Measurements from ENCODE around the gene SNX5. TPM values are rescaled to one million over a fixed set of nuclear protein-coding genes. Genes with fewer than 3 reads are reported as not detected.

SNX5 gene
- total and polyA plus RNA-seq, 2 of the 13 experiments (the other 11 are each of a cell fraction or from before 2014, with no cell fraction given): 664 to 1,040 TPM

- peak overlapping the region; percentile 5 to 62 (median 32); a peak in 3 of 6 replicates for H3K4me3 ChIP-seq (replicated peaks in 1 of 3; ENCODE audit: insufficient read depth in 1 of 3, low read depth in 2 of 3, low read length in 3 of 3)
- ATAC-seq (peak; percentile 76), DNase-seq (ENCODE audit: low spot score) (peak; percentile 76), FAIRE-seq (peak; percentile 85)
- H3K9ac ChIP-seq (ENCODE audit: insufficient read depth, low read depth, low read length): peak overlapping the region; percentile 63
- peak overlapping the region; percentile 92 for H2AFZ ChIP-seq (ENCODE audit: low read length)
- in situ Hi-C loops (cut with HindIII; ENCODE audit: extremely low pct_ligation_motif_present, low pct_unique_long_range_greater_than_20kb): loop anchor here (10.0 kb wide), 1 partner anchor 404 kb away; the partner anchor contains the start of gene BFSP1
- POLR2A ChIA-PET: interaction anchor here (0.7 to 3.1 kb wide), 16 partner anchors 17 to 434 kb away, joined by 3 to 21 read pairs (median 4); partner anchors contain the start of genes BFSP1, MGME1, RRBP1 and SNX5
- BruUV-seq (replicated peaks): no TSS peak
- peak overlapping the region; percentile 43 for H3K27ac ChIP-seq (ENCODE audit: extremely low read length, insufficient read depth, low read length)
- WGBS (ENCODE audit: low lambda C conversion rate): 10% methylated on average over 13 of the region's 13 CpGs
- H3K27me3 ChIP-seq (ENCODE audit: control insufficient read depth in 1 of 2, insufficient read depth in 2 of 2, low read length in 2 of 2): peaks cover 6 to 22% of the 10 kb centered on the region in 2 experiments; a peak in 4 of 5 replicates
- H3K36me3 ChIP-seq (replicated peaks in 1 of 2; ENCODE audit: control insufficient read depth in 1 of 2, insufficient read depth in 2 of 2, low read length in 2 of 2): peaks cover 10 to 23% of the 10 kb centered on the region in 2 experiments
- peaks cover 7% of the 10 kb centered on the region; the same call in 1 of the 2 replicates for H4K20me1 ChIP-seq (ENCODE audit: insufficient read depth, low read length)
- H3K4me2 ChIP-seq (ENCODE audit: low read depth, low read length): peak overlapping the region; percentile 95
- intact Hi-C loops (cut with micrococcal nuclease; ENCODE audit: unreplicated experiment): loop anchor here (1.0 to 5.0 kb wide), 6 partner anchors 40 to 435 kb away; partner anchors contain the start of gene RRBP1
- H3K9me3 ChIP-seq (ENCODE audit: low read length): no peaks in the 10 kb centered on the region
- CTCF ChIA-PET (ENCODE audit: low intra/inter-chr PET ratio, low total read pairs): interaction anchor here (1.0 to 4.3 kb wide), 6 partner anchors 258 to 434 kb away, joined by 3 to 17 read pairs (median 8); no protein-coding TSS in a partner anchor
- no peaks in the 10 kb centered on the region for H3K79me2 ChIP-seq (ENCODE audit: insufficient read depth, low read length)
- peaks cover 47% of the 10 kb centered on the region for H3K4me1 ChIP-seq (ENCODE audit: insufficient read depth, low read length)
- TF ChIP-seq ZNF343 (CRISPR knock-in tag; IDR thresholded peaks at IDR 0.05) (0 out of 2 replicates have a peak, but pooled peaks have one; percentile 49), ZNF580 (CRISPR knock-in tag; IDR thresholded peaks at IDR 0.05; ENCODE audit: borderline replicate concordance, low read depth) (peak; percentile 70; the same call in 1 of the 2 replicates), SIX4 (CRISPR knock-in tag; IDR thresholded peaks at IDR 0.05) (no peak), TEAD3 (CRISPR knock-in tag; optimal IDR thresholded peaks at IDR 0.05; ENCODE audit: borderline replicate concordance) (peak; percentile 44), SALL1 (CRISPR knock-in tag; IDR thresholded peaks at IDR 0.05) (peak; percentile 72; the same call in 1 of the 2 replicates), MIXL1 (CRISPR knock-in tag; IDR thresholded peaks at IDR 0.05) (peak; percentile 50; the same call in 1 of the 2 replicates), HMGA1 (CRISPR knock-in tag; conservative IDR thresholded peaks at IDR 0.05) (no peak), AGO1 (IDR thresholded peaks at IDR 0.05; ENCODE audit: low read depth, low read length, poor library complexity, severe bottlenecking) (peak; percentile 80), ZNF574 (CRISPR knock-in tag; IDR thresholded peaks at IDR 0.05) (peak; percentile 54; the same call in 1 of the 2 replicates), ZNF407 (CRISPR knock-in tag; IDR thresholded peaks at IDR 0.05; ENCODE audit: not compliant biosample characterization) (no peak)
Observed at GRCh38 chr20:17938871-17939619, 29.5 kb downstream of the SNX5 start.
